ENCODE measurements around the gene KLHDC9.

The KLHDC9 gene

GRCh38 chr1:161072751-161073449 is 25.3 kb upstream of the KLHDC9 start:
- Histone ChIP-seq H3K27me3 (no peaks in the 10 kb centered on the region), H3K4me1 (ENCODE audit: control insufficient read depth in 1 of 2, insufficient read depth in 1 of 2, low read depth in 1 of 2, low read length in 1 of 2) (peaks cover 29 to 31% of the 10 kb centered on the region in 2 experiments), H3K4me3 (ENCODE audit: low read depth in 1 of 2, low read length in 1 of 2) (no peak overlapping the region), H3K36me3 (no peaks in the 10 kb centered on the region), H3K9me3 (no peaks in the 10 kb centered on the region), H3K27ac (peak overlapping the region; percentile 99)
- peak; percentile 9 for TF ChIP-seq CTCF (IDR thresholded peaks at IDR 0.05)

GRCh38 chr1:161073474-161074121 is 24.6 kb upstream of the KLHDC9 start:
- Histone ChIP-seq H3K27me3 (no peaks in the 10 kb centered on the region), H3K9me3 (no peaks in the 10 kb centered on the region), H3K4me1 (ENCODE audit: control insufficient read depth in 1 of 2, insufficient read depth in 1 of 2, low read depth in 1 of 2, low read length in 1 of 2) (peaks cover 24 to 28% of the 10 kb centered on the region in 2 experiments), H3K27ac (no peak overlapping the region), H3K36me3 (no peaks in the 10 kb centered on the region), H3K4me3 (ENCODE audit: low read depth in 1 of 2, low read length in 1 of 2) (no peak overlapping the region)
- no peak for TF ChIP-seq CTCF (IDR thresholded peaks at IDR 0.05)

GRCh38 chr1:161074676-161075368 is 23.3 kb upstream of the KLHDC9 start:
- peaks cover 24% of the 10 kb centered on the region in 2 experiments for H3K4me1 ChIP-seq (ENCODE audit: control insufficient read depth in 1 of 2, insufficient read depth in 1 of 2, low read depth in 1 of 2, low read length in 1 of 2)
- H3K27ac ChIP-seq, result no peak overlapping the region
- H3K27me3 ChIP-seq, result no peaks in the 10 kb centered on the region
- no peak for TF ChIP-seq CTCF (IDR thresholded peaks at IDR 0.05)
- no peaks in the 10 kb centered on the region for H3K9me3 ChIP-seq
- H3K36me3 ChIP-seq, result no peaks in the 10 kb centered on the region
- H3K4me3 ChIP-seq (ENCODE audit: low read depth in 1 of 2, low read length in 1 of 2), result no peak overlapping the region

- Histone ChIP-seq H3K27me3 (no peaks in the 10 kb centered on the region), H3K4me1 (ENCODE audit: control insufficient read depth in 1 of 2, insufficient read depth in 1 of 2, low read depth in 1 of 2, low read length in 1 of 2) (peaks cover 8 to 9% of the 10 kb centered on the region in 2 experiments), H3K27ac (no peak overlapping the region), H3K4me3 (ENCODE audit: low read depth in 1 of 2, low read length in 1 of 2) (no peak overlapping the region), H3K36me3 (no peaks in the 10 kb centered on the region), H3K9me3 (no peaks in the 10 kb centered on the region)
- TF ChIP-seq CTCF (IDR thresholded peaks at IDR 0.05), result no peak
Measured at GRCh38 chr1:161076410-161076809, 21.8 kb upstream of the KLHDC9 start.

- H3K27me3 ChIP-seq, result no peaks in the 10 kb centered on the region
- no peak overlapping the region for H3K27ac ChIP-seq
- H3K9me3 ChIP-seq, result no peaks in the 10 kb centered on the region
- H3K4me1 ChIP-seq (ENCODE audit: control insufficient read depth in 1 of 2, insufficient read depth in 1 of 2, low read depth in 1 of 2, low read length in 1 of 2), result no peaks in the 10 kb centered on the region
- no peak overlapping the region for H3K4me3 ChIP-seq (ENCODE audit: low read depth in 1 of 2, low read length in 1 of 2)
- no peaks in the 10 kb centered on the region for H3K36me3 ChIP-seq
- no peak for TF ChIP-seq CTCF (IDR thresholded peaks at IDR 0.05)
Measured at GRCh38 chr1:161077426-161077825, 20.7 kb upstream of the KLHDC9 start.

Measured in neutrophil (primary cell).